Measurements from ENCODE around the gene NKX1-1. TPM values are rescaled to one million over a fixed set of nuclear protein-coding genes. Genes with fewer than 3 reads are reported as not detected.

Gene NKX1-1
- polyA plus RNA-seq, 1 donor from 2014 or later = not detected

DNA sequence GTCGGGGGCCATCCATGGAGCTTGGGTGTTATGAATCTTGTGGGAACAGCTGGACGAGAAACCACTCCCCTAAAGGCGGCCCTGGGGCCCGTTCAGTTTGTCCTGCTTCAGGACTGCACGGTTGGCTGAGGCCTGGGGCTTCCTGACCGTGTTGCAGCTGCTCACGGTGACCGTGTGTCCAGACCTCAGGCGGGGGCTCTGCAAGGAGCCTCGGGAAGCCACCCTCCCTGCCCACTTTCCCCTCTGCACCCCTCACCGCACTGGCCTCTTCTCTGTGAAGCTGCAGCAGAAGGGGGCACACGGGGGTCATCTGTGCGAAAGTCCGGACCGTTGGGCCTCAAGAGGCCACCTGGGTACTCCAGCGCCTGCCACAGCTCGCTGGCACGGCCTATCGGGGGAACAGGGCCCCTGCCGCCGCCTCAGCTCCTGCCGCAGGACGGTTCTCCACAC, 29.8 kb downstream of the NKX1-1 start:
- Histone ChIP-seq H3K27me3 (ENCODE audit: insufficient read depth, low read depth, low read length) (no peaks in the 10 kb centered on the region), H3K79me2 (replicated peaks; ENCODE audit: insufficient read depth, low read length) (no peaks in the 10 kb centered on the region), H3K9me2 (ENCODE audit: insufficient read depth, low read length) (no peaks in the 10 kb centered on the region), H3K36me3 (ENCODE audit: insufficient read depth, low read length) (no peaks in the 10 kb centered on the region), H3K9me3 (ENCODE audit: low read length) (no peaks in the 10 kb centered on the region), H3K4me3 (ENCODE audit: low read length) (no peak overlapping the region), H3K4me2 (ENCODE audit: low read length) (no peak overlapping the region), H3K27ac (ENCODE audit: low read length) (no peak overlapping the region), H3F3A (ENCODE audit: insufficient read depth, low read length, poor library complexity, severe bottlenecking) (no peaks in the 10 kb centered on the region), H3K9ac (ENCODE audit: low read length) (no peak overlapping the region), H4K20me1 (ENCODE audit: insufficient read depth) (no peaks in the 10 kb centered on the region), H2AFZ (ENCODE audit: low read depth, low read length) (no peak overlapping the region)
- TF ChIP-seq EP300 (conservative IDR thresholded peaks at IDR 0.05; ENCODE audit: poor library complexity, severe bottlenecking) = no peak
- no peak for TF ChIP-seq SMC3 (conservative IDR thresholded peaks at IDR 0.05; ENCODE audit: poor library complexity)
- no peak for TF ChIP-seq REST (IDR thresholded peaks at IDR 0.05; ENCODE audit: borderline replicate concordance)
- no peak for TF ChIP-seq CTCF (IDR thresholded peaks at IDR 0.05; ENCODE audit: poor library complexity, severe bottlenecking)
- no peak for TF ChIP-seq TAF1 (IDR thresholded peaks at IDR 0.05; ENCODE audit: low read depth)
- no peak for TF ChIP-seq RAD21 (conservative IDR thresholded peaks at IDR 0.05)
- no peak for TF ChIP-seq EZH2 (IDR thresholded peaks at IDR 0.05; ENCODE audit: borderline replicate concordance, insufficient read depth, low read length, poor library complexity, severe bottlenecking)
- TF ChIP-seq MXI1 (conservative IDR thresholded peaks at IDR 0.05; ENCODE audit: poor library complexity, severe bottlenecking) = no peak
- no peak for TF ChIP-seq POLR2AphosphoS5 (IDR thresholded peaks at IDR 0.05)

DNA sequence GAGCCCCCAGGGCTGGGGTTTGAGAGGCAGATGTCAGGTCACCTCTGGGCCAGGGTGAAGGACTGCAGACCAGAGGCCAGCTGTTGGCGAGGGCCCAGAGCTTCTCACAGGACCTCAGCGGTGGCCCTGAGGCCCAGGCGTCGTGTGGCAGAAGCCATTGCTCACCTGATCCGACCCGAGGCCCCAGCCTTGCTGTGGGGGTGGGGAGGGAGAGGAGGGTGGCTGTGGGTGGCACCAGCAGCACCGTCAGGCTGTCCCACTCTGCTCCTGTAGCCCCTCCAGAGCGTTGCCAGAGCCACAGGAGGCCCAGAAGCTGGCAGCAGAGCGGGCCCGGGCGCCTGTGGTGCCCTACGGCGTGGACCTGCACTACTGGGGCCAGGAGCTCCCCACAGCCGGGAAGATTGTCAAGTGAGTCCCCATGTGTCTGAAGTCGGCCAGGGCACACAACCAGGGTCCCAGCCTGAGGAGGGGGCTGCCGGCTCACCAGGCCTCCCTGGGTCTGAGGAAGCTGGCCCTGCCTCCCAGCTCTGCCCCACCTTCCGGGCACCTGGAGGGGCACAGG, 30.4 kb downstream of the NKX1-1 start:
- no peaks in the 10 kb centered on the region for H3K79me2 ChIP-seq (replicated peaks; ENCODE audit: insufficient read depth, low read length)
- H3K9ac ChIP-seq (ENCODE audit: low read length) = no peak overlapping the region
- no peak overlapping the region for H3K27ac ChIP-seq (ENCODE audit: low read length)
- H3K9me2 ChIP-seq (ENCODE audit: insufficient read depth, low read length) = no peaks in the 10 kb centered on the region
- H3F3A ChIP-seq (ENCODE audit: insufficient read depth, low read length, poor library complexity, severe bottlenecking) = no peaks in the 10 kb centered on the region
- no peaks in the 10 kb centered on the region for H4K20me1 ChIP-seq (ENCODE audit: insufficient read depth)
- H3K36me3 ChIP-seq (ENCODE audit: insufficient read depth, low read length) = no peaks in the 10 kb centered on the region
- no peak overlapping the region for H3K4me2 ChIP-seq (ENCODE audit: low read length)
- H2AFZ ChIP-seq (ENCODE audit: low read depth, low read length) = no peak overlapping the region
- TF ChIP-seq EZH2 (IDR thresholded peaks at IDR 0.05; ENCODE audit: borderline replicate concordance, insufficient read depth, low read length, poor library complexity, severe bottlenecking) (no peak), POLR2AphosphoS5 (IDR thresholded peaks at IDR 0.05) (no peak), SMC3 (conservative IDR thresholded peaks at IDR 0.05; ENCODE audit: poor library complexity) (no peak), CTCF (IDR thresholded peaks at IDR 0.05; ENCODE audit: poor library complexity, severe bottlenecking) (no peak), TAF1 (IDR thresholded peaks at IDR 0.05; ENCODE audit: low read depth) (no peak)
- H3K9me3 ChIP-seq (ENCODE audit: low read length) = no peaks in the 10 kb centered on the region
- no peak overlapping the region for H3K4me3 ChIP-seq (ENCODE audit: low read length)
- no peaks in the 10 kb centered on the region for H3K27me3 ChIP-seq (ENCODE audit: insufficient read depth, low read depth, low read length)

Data from neural cell (in vitro differentiated cells).